Measurements from ENCODE around the gene OR8D1.

The OR8D1 gene

DNA sequence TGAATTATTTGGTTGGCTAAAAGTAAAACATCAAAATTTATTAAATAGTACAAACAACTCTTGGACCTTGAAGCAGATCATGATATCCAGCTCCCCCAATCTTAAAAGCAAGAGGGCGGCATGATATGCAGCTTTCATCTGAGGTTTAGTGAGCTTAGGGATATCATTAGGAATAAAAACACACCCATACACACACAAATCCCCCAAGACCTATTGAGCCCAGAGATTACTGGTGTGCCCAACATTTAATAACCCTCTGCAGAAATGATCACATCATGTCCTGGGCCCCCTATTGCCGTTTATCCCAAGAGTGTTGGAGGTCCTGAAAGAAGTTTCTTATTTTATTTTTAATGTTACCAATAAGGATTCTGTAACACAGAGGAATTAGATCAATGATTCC lies at the start of gene OR8D1:
OR8D1 (minus strand) TSS at position 101 of the 400 bp plus-strand sequence. CDS start 3,183 bp downstream, outside the sequence.
- DNase-seq = no peak

DNA sequence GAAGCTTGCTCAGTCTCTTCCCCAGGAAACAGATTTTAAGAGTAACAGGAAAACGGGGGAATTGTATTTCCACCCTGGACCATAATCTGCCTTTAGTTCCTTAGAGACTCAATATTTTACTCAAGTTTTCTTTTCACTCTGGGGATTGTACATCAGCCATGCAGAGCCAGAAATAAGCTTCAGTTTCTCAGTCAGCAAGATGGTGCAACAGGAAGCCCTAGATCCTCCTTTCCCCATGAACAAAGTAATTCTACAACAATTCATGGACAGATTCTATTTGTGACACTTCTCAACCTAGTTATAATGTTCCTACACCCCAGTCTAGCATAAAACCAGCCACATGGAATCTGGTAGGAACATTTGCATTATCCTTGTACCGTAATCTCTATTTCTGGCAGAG lies 45.8 kb upstream of the OR8D1 start:
- DNase-seq = no peak

DNA sequence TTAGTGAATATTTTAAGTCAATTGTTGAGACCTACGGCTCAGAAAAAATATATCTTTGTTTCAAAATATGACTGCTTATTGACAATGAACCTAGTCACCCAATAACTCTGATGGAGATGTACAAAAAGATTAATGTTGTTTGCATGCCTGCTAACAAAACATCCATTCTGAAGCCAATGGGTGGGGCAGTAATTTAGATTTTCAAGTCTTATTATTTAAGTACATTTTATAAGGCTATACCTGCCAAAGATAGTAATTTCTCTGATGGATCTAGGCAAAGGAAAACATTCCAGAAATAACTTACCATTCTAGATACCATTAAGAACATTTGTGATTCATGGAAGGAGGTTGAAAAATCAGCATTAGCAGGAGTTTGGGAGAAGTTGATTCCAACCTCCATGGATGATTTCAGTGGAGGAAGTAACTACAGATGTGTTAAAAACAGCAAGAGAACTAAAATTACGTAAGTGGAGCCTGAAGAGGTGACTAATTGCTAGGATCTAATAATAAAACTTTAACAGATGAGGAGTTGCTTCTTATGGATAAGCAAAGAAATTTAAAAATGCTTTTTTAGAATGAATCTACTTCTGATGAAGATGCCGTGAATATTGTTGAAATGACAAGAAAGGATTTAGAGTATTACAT lies 32.7 kb upstream of the OR8D1 start:
- DNase-seq = no peak

DNA sequence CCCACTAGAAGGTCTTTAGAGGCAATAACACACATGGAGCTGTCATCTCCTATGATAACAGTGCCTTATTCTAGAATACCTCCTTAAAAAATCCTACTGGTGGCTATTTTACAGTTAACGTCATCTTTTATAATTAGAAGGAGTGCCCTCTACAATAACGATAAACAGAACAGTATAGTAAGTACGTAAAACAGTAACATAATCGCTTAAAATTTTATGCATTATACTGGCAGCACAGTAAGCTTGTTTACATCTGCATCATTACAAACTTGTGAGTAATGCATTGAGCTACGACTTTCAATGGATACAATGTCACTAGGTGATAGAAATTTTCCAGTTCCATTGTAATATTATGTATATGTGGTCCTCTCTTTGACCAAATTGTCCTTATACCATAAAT lies 30.6 kb upstream of the OR8D1 start:
- no peak for DNase-seq

DNA sequence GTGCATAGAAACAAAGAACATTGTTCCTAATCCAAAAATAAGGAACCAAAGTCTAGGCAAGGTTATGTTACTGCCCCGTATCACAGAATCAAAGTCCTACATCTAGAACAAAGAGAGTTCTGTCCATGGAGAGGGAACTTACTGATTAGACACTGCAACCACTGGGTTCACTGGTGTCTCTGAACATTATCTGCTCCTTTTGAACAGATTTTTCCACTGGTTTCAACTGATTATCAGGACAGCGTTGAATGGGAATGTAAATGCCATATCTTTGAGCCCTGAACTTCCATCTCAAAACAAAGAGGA lies 26.3 kb upstream of the OR8D1 start:
- no peak for DNase-seq

DNA sequence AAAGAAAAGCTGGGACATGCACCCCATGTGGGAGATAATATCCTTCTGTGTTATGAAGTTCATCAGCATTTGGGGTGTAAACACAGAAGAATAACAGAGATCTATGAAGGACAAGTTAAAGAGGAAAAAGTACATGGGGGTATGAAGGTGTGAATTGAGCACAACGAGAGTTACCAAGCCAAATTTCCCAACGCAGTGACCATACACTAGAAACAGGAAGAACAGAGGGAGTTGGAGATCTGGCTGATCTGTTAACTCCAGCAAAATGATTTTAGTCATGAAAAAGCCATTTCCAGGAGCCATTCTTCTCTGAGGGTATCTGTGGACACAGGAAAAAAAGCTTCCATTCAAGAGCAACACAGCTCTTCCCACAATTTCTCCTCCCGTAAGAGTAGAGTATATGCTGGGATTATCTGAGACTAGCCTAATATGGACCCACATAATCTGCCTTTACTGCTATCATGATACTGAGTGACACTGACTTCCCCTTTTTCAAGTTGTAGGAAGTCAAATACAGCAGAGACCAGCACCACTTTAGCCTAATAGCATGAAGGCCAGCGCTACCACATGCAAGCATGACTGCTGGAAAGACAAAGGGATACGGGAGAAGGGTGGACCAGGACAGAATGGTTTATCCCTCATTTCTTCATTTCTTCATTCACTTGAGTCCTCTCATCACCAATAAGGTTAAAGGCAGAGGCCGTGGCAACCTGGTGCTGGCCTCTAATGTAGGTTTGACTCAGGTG lies 25.8 kb upstream of the OR8D1 start:
- DNase-seq = no peak

DNA sequence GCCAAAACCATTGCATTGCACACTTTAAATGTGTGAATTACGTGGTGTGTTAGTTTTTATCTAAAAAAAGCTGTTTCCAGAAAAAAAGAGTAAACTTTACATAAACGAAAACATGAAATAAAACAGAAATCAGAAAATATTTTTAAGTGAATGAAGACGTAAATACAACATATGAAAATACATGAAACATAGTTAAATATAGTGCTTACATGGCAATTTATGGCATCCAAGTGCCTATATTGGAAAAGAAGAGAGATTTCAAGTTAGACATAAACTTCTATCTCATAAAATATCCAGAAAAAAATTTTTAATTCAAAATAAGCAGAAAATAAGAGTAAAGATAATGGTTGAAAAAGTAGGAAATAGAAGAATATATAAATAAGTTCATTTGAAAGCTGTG lies 18.1 kb upstream of the OR8D1 start:
- DNase-seq = no peak

DNA sequence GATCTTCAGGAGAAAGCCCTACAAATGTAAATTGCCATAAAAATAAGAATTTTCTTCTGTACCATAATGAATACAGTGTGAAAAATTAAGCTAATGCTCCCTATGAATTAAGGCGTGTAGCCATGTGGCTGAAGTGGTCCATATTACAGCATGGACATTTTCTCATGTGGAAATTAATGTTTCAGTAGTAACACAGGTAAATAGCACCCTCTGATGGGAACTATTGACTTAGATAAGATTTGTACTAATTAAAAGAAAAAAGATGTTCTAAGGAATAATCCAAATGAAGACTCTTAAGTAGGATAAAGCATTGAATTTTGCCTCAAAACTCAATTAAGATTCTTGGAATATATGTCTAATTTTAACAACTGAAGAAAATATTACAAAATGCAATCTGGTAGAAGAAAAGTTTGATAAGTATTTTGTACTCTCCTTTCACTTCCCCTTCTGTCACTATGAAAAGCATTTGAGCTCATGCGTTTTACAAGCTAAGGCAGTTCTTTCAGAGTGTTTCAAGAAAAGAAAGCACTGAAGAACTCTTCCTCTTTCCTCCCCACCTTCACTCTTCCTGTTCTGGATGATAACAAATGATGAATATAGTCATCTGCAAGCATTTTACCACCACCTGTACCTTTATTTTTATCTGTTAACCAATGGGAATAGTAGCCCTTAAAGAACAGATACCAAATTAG lies 16.2 kb upstream of the OR8D1 start:
- DNase-seq = no peak

DNA sequence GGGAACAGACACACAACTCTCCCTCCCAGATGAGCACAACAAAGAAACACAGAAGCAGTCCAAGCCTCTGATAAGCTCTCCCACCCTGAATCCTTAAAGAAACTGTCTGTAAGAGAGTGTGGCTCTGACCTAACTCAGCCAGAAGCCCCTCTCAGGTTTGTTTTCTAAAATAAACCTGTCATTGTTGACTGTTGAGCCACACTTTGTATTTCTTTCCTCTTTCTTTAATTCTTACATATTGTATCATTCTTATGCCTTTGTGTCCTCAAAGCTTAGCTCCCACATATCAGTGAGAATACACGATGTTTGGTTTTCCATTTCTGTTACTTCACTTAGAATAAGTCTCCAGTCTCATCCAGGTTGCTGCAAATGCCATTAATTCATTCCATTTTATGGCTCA lies 14.0 kb upstream of the OR8D1 start:
- no peak for DNase-seq

DNA sequence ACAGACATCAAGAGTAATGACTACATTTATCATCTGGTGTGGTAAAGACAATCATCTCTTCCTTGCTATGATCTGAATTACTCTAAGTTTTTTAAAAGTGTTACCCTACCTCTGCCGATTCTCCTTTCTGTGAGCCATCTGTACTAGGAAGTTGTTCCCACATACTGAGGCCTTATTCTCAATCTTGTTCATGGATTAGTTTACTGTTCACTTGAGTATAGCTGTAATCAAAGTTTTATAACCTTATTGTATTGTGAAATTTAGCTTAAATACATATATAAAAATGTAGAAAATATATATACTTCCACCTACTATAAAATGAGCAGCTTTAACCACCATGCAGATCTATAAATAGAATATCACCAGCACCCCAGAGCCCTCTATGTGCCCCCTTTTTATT lies 8.6 kb upstream of the OR8D1 start:
- DNase-seq = no peak

DNA sequence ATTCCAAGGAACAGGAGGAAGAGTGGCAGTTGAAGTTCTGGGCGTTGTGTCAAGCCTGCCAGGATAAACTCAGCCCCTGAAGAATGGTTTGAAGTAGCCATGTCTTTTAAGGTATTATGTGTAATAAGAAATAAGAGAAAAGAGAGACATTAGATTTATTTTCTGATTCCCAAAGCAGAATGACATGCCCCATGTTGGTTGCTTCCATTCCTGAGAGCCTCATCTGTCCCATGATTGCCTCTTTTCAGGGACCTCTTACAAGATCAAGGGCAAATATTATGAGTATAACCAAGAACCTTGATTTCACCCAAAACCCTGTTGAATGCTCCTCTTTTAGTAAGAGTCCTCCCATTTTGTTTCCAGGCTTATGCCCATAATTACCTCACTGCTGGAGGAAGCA lies 6.3 kb upstream of the OR8D1 start, which contains the start of gene OR8D2:
OR8D2 (minus strand) TSS at position 101 of the 400 bp plus-strand sequence; CDS start at position 101, 0 bp downstream.
- DNase-seq = no peak

DNA sequence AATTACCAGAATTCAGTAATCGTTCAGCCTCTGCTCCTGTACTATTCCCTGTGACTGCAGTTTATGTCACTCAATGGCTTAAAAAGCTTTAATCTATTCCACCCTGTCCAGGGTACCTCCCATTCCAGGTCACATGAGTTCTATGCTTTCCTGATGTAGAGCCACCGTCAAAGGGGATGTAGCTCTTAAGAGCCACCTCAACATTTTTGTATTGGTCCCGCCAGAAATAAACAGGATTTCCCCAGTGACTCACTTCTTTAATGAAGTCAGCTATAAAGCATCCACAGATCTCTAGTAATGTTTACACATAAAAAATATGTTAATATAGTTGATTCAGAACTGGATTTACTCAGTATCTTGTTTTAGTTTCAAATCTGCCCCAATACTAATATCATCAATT lies 1.3 kb upstream of the OR8D1 start:
- no peak for DNase-seq

DNA sequence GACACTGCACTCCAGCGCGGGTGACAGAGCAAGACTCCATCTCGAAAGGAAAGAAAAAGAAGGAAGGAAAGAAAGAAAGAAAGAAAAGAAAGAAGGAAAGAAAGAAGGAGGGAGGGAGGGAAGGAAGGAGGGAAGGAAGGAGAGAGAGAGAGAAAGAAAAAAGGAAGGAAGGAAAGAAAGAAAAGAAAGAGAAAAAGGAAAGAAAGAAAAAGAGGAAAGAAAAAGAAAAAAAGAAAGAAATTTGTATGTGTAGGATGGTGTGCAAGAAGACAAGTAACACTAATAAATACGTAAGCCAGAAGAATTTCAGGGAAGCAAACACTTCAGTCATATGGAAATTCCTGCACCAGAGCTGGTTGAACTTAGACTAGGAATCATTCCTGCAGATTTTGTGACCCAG lies 618 bp downstream of the OR8D1 start:
- DNase-seq = no peak

DNA sequence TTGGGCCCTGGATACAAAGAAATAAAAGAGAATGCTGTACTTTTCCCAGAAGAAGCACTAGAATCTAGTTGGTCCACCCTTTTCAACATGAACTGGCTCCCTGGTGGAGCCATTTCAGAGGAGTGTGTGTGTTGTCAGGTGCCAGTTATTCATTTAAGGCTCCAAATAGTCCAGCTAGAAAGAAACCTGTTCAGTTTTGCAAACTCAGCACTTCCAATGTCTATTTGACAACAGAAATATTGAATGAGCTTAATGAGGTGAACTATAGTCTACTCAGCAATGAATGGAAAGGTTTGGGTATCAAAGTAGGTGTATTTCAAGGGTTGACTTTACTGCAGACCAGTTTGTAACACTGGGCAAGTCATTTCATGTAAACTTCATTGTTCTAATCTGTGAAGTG lies 2.1 kb downstream of the OR8D1 start:
- no peak for DNase-seq

DNA sequence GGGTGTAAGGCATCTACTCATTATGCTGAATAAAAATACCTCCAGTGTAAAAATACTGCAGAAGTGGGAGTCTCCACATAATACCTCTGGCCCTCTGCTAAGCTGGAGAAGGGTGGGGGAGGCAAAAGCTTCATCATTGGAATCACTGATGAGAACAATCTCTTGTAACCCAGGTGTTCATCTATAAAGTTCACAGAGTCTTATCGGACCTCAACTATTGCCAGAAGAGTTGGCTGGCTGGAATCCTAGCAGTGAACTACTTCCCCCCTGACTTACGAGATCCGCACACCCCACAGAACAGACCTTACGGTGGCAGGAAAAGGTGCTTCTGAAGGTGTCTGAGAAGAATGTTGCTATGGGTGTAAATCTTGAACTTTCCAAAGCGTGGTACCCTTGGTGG lies 2.5 kb downstream of the OR8D1 start:
- DNase-seq = no peak

DNA sequence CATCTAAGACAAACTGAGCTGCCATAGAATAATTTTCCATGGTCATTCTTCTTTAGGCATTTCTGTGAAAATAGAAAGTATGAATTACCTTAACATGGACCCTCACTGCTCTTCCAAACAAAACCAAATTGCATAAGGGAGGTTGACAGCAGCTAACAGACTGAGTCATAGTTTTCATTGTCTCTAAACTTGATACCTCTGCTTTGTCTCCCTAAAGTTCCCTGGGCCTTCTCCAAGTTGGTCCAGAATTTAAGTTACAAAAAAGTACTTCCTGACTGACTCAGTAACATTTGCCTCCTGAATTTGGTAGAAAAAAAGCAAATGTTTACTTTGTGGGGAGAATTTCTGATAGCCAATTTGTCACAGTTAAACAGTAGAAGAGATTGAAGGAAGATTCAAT lies 3.0 kb downstream of the OR8D1 start:
- DNase-seq = no peak

DNA sequence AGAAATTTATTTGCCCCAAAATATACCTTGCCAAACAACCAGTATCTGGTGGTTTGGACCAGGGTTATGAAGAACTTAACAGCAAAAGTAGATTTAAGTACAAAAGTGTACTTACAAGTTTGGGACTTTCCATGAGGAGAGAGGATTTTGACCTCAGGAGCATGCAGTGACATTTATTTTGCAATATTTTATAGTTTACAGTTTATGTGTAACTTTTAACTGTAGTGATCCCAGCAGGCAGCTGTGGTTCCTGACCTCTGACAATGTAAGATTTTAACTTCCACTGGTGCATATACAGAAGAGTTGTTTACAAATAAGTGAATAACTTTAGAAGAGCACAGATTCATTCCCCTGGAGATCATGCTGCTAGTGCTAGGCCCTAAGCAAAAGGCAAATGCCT lies 6.7 kb downstream of the OR8D1 start:
- no peak for DNase-seq

DNA sequence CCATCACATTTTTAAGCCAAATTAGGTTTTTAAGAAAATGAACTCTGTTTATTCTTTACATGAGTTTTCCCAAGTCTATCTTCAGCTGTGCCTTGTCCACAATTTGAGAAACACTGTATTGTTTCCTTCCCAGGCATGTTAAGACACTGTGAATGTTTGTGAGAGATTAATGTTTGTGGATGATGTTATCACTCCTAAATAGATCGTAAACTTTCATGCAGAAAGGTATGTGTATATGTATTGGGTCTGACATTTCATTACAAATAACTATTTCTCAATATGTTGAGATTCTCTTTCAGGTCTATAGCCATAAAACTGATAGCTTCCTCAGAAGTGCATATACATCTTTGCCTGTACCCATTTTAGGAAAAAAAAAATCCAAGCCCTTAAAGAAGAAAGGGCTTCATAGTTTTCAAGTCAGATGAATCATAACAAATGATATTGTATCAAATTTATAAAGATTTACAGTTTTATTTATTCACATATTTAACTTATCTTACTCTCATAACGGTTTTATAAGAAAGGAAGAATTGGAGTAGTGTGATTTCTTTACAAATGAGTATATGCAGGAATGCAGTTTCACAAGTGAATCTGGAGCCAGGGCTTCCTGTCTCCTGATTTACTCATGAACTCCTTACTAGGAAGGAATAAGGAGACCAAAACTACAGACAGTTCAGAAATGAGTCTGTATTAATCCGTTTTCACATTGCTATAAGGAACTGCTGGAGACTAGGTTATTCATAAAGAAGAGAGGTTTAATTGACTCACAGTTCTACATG lies 11.2 kb downstream of the OR8D1 start:
- no peak for DNase-seq

DNA sequence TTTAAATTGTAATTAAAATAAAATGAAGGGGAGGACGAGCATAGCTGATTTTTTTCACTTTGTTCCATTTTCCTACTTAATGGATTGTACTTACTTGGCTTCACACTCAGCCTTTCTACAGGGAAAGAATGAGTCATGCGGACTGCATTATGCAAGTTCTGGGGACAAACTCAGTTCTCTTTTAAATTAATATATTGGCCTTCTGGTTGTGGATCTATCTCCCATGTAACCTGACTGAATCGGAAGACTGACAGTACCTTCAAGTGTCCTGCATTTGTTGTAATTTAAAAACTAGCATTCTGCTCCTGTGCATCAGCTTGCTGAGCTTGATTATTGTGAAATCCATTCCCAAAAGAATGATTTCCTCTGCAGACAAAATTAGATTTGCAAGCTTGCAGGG lies 12.2 kb downstream of the OR8D1 start:
- DNase-seq = no peak

DNA sequence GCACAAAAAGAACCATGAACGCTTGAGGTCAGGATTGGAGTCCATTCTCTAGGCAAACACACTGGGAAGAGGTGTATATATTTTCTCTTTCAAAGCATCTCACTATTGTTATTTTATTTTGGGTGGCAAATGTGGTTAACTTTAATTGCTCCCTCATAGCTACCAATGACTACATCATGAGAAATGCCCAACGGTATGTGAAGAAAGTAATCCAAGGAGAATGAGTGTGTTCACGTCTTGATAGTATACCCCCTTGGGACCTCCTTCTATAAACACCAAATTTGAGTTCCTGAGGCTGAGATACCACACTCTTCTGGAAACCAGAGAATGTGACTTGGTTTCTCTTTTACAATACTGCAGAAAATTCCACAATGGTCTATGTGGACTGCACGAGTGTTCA lies 15.8 kb downstream of the OR8D1 start:
- DNase-seq = no peak

DNA sequence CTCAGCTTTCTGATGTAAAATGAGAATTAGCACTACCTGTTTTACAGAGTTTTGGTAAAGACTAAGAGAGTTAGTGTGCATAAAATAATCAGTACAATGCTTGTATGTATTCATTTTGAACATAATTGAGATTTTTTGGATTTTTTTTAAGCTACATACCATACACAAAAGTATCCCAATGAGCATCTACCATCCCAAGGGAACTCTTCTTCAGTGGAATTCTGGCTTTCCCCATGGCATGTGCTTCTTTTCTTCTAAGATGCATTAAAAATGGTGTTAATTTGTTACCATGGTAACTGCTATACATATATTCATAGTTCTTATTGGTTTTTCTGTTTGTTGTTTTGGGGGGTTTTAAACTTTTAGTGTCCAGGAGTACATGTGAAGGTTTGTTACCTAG lies 17.7 kb downstream of the OR8D1 start:
- no peak for DNase-seq

DNA sequence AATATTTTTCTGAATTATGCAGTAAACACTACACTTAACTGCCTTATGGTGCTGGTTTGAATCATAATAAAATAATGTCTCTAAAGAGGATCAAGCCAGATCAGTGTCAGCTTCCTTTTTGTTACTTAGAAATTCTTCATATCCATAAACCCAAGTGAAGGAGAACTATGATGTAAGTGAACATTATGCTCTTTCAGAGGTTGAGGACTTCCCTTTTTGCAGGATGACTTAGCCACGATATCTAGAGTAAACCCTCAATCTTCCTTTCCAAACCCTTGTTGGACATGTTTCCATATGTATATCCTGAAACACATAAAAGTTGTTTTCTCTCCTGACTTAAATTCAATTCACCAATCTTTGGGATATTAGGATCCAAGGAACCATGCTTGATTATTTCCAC lies 19.1 kb downstream of the OR8D1 start:
- no peak for DNase-seq

DNA sequence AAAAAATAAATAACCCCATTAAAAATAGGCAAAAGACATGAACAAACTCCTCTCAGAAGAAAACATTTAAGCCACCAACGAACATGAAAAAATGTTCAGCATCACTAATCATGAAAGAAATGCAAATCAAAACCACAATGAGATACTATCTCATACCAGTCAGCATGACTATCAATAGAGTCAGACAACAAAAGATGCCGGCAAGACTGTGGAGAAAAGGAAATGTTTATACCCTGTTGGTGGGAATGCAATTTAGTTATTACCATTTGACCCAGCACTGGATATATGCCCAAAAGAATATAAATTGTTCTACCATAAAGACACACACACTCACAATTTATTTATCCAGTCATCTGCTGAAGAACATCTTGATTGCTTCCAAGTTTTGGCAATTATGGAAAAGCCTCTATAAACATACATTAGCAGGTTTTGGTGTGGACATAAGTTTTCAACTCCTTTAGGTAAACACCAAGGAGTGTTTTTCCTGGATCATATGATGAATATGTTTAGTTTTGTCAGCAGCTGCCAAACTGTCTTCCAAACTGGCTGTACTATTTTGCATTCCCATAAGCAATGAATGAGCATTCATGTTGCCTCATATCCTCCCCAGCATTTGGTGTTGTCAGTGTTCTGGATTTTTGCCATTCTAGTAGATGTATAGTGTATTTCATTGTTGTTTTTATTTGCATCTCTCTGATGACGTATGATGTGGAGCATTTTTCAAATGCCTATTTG lies 28.0 kb downstream of the OR8D1 start:
- no peak for DNase-seq

Measured in activated T-cell treated with anti-CD3 and anti-CD28 coated beads for 4 hours (primary cell).